ENCODE results near the gene SEPTIN10.

- TF ChIP-seq CTCF (IDR thresholded peaks at IDR 0.05) = no peak
- TF ChIP-seq EP300 (IDR thresholded peaks at IDR 0.05) = no peak
These were observed 45.8 kb upstream of the SEPTIN10 start for GRCh38 chr2:109659396-109660045.

Measured in ovary (tissue), 3 donors.